GM23248 (cell line): Measurements from ENCODE around the gene USP37.

ENCODE experiments used
- EZH2 ChIP-seq: fragments of 200-600 bp; sonication (generic); IDR thresholded peaks from 2 replicates; pipeline ENCODE4 v1.6.1; 2018; ENCODE audit warnings: antibody characterized with exemption, mild to moderate bottlenecking; ENCODE audit not compliant: insufficient read depth, poor library complexity, severe bottlenecking
- EZH2phosphoT487 ChIP-seq: fragments of 200-600 bp; sonication (generic); IDR thresholded peaks from 2 replicates; pipeline ENCODE4 v1.6.1; 2018; ENCODE audit warnings: antibody characterized with exemption, moderate library complexity, mild to moderate bottlenecking, low read depth; ENCODE audit not compliant: insufficient read depth

DNA sequence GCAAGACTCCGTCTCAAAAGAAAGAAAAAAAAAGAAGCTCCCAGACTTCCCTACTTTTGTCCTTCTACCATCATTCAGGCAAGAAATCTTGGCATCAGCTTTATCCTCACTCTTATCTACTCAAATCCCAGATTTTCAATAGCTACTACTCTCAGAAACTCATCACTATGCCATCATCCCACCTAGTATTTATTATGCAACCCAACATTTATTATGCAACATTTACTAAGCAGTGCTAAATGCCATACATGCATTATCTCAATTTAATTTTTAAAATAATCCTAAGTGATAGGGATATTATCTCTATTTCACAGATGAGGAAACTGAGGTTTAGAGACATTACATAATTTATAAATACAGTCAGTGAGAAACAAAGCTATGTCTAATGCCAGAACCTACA lies 4.1 kb downstream of the USP37 start:
- TF ChIP-seq EZH2phosphoT487 (no peak), EZH2 (no peak)
